Measurements from ENCODE around the gene HYI. TPM values are rescaled to one million over a fixed set of nuclear protein-coding genes. Genes with fewer than 3 reads are reported as not detected.

HYI gene
- total RNA-seq, 1 donor from 2014 or later = 22.6 TPM

DNA sequence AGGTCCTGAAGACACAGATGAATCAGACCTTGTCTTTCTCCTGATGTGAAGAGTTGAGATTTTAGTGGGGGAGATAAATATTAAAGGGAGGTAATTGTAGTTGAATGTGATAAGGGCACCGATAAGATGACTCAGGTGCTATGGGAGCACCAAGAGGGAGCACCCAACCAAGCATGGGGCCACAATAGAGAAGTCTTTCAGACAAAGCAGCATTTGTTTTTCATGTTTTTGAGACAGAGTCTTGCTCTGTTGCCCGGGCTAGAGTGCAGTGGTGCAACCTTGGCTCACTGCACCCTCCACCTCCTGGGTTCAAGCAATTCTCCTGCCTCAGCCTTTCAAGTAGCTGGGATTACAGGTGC lies 47.9 kb downstream of the HYI start:
- Mint-ChIP-seq H3K27ac (no peak overlapping the region), H3K4me1 (ENCODE audit: low read depth) (no peaks in the 10 kb centered on the region), H3K27me3 (ENCODE audit: low read depth) (no peaks in the 10 kb centered on the region), H3K9me3 (no peaks in the 10 kb centered on the region), H3K36me3 (ENCODE audit: low read depth) (peaks cover 44% of the 10 kb centered on the region), H3K4me3 (ENCODE audit: low read depth) (no peak overlapping the region)
- intact Hi-C loops (cut with micrococcal nuclease) = no loop called here
- no peak for DNase-seq (ENCODE audit: low spot score)

DNA sequence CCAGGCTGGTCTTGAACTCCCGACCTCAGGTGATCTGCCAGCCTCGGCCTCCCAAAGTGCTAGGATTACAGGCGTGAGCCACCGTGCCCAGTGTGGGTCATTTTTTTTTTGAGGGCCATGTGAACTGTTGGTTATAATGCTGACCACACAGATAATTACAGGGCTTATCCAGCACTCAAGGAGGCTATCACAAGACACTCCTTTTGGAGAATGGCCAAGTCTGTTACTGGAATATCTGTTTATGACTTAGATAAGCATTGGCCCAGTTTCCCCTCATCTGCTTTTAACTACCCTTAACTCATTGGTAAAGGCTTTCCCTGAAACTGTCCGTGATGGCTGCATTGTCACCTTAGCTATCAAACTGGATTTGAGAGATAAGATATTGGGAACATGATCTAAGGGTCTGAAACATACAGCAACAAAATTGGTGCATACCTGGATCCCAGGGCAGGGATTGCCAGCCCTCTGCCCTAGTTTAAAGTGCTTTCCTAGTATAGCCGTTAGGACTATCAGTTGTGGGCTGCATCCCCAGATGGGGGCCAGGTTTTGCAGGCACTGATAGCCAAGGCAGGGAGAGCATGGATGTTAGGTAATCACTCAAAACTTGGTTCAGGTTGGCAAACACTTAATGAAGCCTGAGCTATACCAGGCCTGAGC lies 48.4 kb downstream of the HYI start:
- Mint-ChIP-seq H3K4me3 (ENCODE audit: low read depth) (no peak overlapping the region), H3K4me1 (ENCODE audit: low read depth) (no peaks in the 10 kb centered on the region), H3K27ac (no peak overlapping the region), H3K36me3 (ENCODE audit: low read depth) (peaks cover 44% of the 10 kb centered on the region), H3K9me3 (no peaks in the 10 kb centered on the region), H3K27me3 (ENCODE audit: low read depth) (no peaks in the 10 kb centered on the region)
- intact Hi-C loops (cut with micrococcal nuclease) = no loop called here
- DNase-seq (ENCODE audit: low spot score) = no peak

DNA sequence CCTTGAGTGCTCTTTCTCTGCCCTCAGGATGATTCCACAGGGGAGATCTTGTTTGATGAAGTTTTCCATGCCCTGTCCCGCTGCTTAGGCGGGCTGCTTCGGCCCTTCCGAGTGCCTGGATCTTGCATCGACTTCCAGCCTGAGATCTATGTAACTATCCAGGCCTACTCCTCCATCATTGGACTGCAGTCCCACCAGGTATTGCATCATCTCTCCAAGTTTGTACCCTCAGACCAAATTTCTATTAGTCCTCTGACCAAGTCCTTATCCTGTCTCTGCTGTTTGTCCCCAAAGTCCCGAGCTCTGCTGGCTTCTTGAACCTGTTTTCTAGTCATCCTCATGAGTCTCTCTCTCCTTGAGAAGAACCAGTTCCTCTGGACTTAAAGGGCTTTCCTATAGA lies 49.4 kb downstream of the HYI start:
- Mint-ChIP-seq H3K27me3 (ENCODE audit: low read depth) (no peaks in the 10 kb centered on the region), H3K9me3 (no peaks in the 10 kb centered on the region), H3K4me3 (ENCODE audit: low read depth) (no peak overlapping the region), H3K4me1 (ENCODE audit: low read depth) (no peaks in the 10 kb centered on the region), H3K36me3 (ENCODE audit: low read depth) (peaks cover 38% of the 10 kb centered on the region), H3K27ac (no peak overlapping the region)
- intact Hi-C loops (cut with micrococcal nuclease) = no loop called here
- no peak for DNase-seq (ENCODE audit: low spot score)

DNA sequence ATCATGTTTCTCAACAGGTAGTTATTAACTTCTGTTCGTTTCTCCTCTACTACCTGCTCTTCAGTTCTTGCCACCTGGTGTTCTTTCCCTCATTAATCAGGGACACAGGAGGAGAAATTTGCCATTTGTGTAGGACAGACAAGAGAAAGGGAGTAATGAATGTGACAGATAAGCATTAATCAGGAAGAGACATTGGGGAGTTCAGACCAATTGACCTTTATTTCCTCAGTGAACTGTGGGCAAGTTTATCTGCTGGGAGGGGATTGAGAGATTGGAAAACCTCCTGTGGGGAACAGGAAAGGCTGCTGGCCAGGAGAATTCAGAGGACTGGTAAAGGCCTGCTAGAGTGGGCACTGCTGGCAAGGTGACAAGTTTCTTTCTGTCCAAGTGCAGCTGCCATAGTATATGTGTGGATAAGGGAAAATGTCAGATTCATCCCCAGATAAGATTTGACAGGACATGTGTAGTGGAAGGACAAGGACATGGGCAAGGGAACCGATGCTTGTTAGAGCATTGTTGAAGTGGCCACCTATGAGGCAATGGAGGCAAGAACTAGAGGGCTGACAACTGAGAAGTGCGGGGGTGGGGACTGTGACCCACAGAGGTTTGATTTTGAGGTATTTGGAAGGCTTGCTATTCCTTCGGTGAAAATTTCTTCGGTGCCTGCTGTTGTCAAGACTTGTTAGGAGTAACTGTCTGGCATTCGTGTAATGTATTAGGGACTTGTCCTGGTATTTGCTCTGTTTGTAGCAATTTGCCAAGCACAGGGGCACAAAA lies 51.5 kb downstream of the HYI start:
- Mint-ChIP-seq H3K4me3 (ENCODE audit: low read depth) (no peak overlapping the region), H3K36me3 (ENCODE audit: low read depth) (peaks cover 31% of the 10 kb centered on the region), H3K9me3 (no peaks in the 10 kb centered on the region), H3K27ac (no peak overlapping the region), H3K27me3 (ENCODE audit: low read depth) (no peaks in the 10 kb centered on the region), H3K4me1 (ENCODE audit: low read depth) (no peaks in the 10 kb centered on the region)
- no peak for DNase-seq (ENCODE audit: low spot score)
- intact Hi-C loops (cut with micrococcal nuclease) = no loop called here

Other genes with a start within 250 kb of the HYI start
- gene TMEM125, start 183.9 kb downstream of the HYI start, total RNA-seq = not detected in 2 replicates
- gene C1orf210, start 168.3 kb downstream of the HYI start, total RNA-seq = not detected in 2 replicates
- 2.9 and 3.1 TPM in 2 replicates for gene TIE1, start 152.9 kb downstream of the HYI start, total RNA-seq
- gene MPL, start 116.1 kb downstream of the HYI start, total RNA-seq = not detected in 2 replicates
- gene CDC20, start 95.0 kb downstream of the HYI start, total RNA-seq = 125 and 128 TPM in 2 replicates
- gene ELOVL1, start 85.9 kb downstream of the HYI start, total RNA-seq = 82.7 and 83.6 TPM in 2 replicates
- 40.8 and 41.6 TPM in 2 replicates for gene MED8, start 64.1 kb downstream of the HYI start, total RNA-seq
- gene SZT2, start 64.0 kb downstream of the HYI start, total RNA-seq = 56.6 and 58.4 TPM in 2 replicates
- gene PTPRF, start 77.0 kb upstream of the HYI start, total RNA-seq = 3.0 and 3.2 TPM in 2 replicates
- gene KDM4A, start 196.2 kb upstream of the HYI start, total RNA-seq = 28.0 and 31.5 TPM in 2 replicates